ENCODE data around the gene REN.

Gene REN

GRCh38 chr1:204130981-204131892, 34.9 kb downstream of the REN start:
- DNase-seq = peak; percentile 81

GRCh38 chr1:204130178-204130577, 36.0 kb downstream of the REN start:
- no peak for DNase-seq

GRCh38 chr1:204128964-204129896, 36.9 kb downstream of the REN start:
- peak; percentile 48 for DNase-seq

- DNase-seq = peak; percentile 9
Observed at GRCh38 chr1:204128464-204128963, 37.6 kb downstream of the REN start.

- DNase-seq = peak; percentile 81
Observed at GRCh38 chr1:204127597-204128242, 38.4 kb downstream of the REN start.

- DNase-seq = no peak
Observed at GRCh38 chr1:204126956-204127355, 39.2 kb downstream of the REN start.

- no peak for DNase-seq
Observed at GRCh38 chr1:204126386-204126785, 39.8 kb downstream of the REN start.

GRCh38 chr1:204125759-204126351, 40.3 kb downstream of the REN start:
- DNase-seq = no peak

- no peak for DNase-seq
Observed at GRCh38 chr1:204124639-204125038, 41.5 kb downstream of the REN start.

- no peak for DNase-seq
Observed at GRCh38 chr1:204123376-204123775, 42.8 kb downstream of the REN start.

- no peak for DNase-seq
Observed at GRCh38 chr1:204121840-204122555, 44.1 kb downstream of the REN start.

GRCh38 chr1:204116539-204116938, 49.6 kb downstream of the REN start:
- DNase-seq = no peak

- DNase-seq = no peak
Observed at GRCh38 chr1:204115116-204115515, 51.0 kb downstream of the REN start.

GRCh38 chr1:204114606-204115005, 51.5 kb downstream of the REN start:
- no peak for DNase-seq

GRCh38 chr1:204113896-204114295, 52.2 kb downstream of the REN start:
- no peak for DNase-seq

GRCh38 chr1:204112876-204113730, 53.0 kb downstream of the REN start:
- DNase-seq = no peak

- no peak for DNase-seq
Observed at GRCh38 chr1:204110894-204111633, 55.1 kb downstream of the REN start.

GRCh38 chr1:204108312-204109141, 57.6 kb downstream of the REN start:
- DNase-seq = no peak

- DNase-seq = no peak
Observed at GRCh38 chr1:204107892-204108291, 58.2 kb downstream of the REN start.
